Body of pancreas (tissue), 4 donors: ENCODE results near the gene TADA2A. TPM values are rescaled to one million over a fixed set of nuclear protein-coding genes. Genes with fewer than 3 reads are reported as not detected.

ENCODE experiments used
- ATAC-seq: fragments of 150-250 bp; one replicate; pipeline ENCODE4 v1.9.1; 2016
- DNase-seq, 4 donors: peaks; one replicate each; pipeline ENCODE4 v3.0.0-alpha.2; 2019
- H3K27ac ChIP-seq, 4 donors: fragments of 200-600 bp; sonication (generic); 1 replicate in 3 of 4; 2 replicates in 1 of 4; pipeline versions ENCODE4 v1.5.1 to v1.6.1; 2016 to 2019; ENCODE audit warnings: mild to moderate bottlenecking in 1 of 4, mixed read lengths in 1 of 4, moderate library complexity in 1 of 4
- H3K27me3 ChIP-seq, 2 donors: fragments of 200-600 bp; sonication (generic); one replicate each; pipeline ENCODE4 v1.6.0; 2016; ENCODE audit warnings: mild to moderate bottlenecking in 1 of 2
- H3K36me3 ChIP-seq, 2 donors: fragments of 200-600 bp; sonication (generic); replicated peaks in 1 of 2; 2 replicates each; pipeline ENCODE4 v1.5.1; 2016; ENCODE audit warnings: low read depth in 2 of 2; ENCODE audit not compliant: insufficient read depth in 1 of 2
- H3K4me1 ChIP-seq: fragments of 200-600 bp; sonication (generic); one replicate; pipeline ENCODE4 v1.6.0; 2016
- H3K4me3 ChIP-seq, 2 donors: fragments of 200-600 bp; sonication (generic); 1 replicate in 1 of 2; 2 replicates in 1 of 2; pipeline ENCODE4 v1.5.1; 2016 to 2019
- H3K9me3 ChIP-seq, 3 donors: fragments of 200-600 bp; sonication (generic); 1 replicate in 2 of 3; 2 replicates in 1 of 3; pipeline ENCODE4 v1.5.1; 2016
- CTCF ChIP-seq, 7 experiments: fragments of 450-650 bp in 4 of 7; fragments of 200-600 bp in 3 of 7; sonication (generic) in 3 of 7; IDR thresholded peaks; one replicate each; pipeline ENCODE4 v1.5.1; 2016 to 2019; ENCODE audit warnings: antibody characterized with exemption in 7 of 7
- POLR2A ChIP-seq, 3 donors: fragments of 450-650 bp; IDR thresholded peaks; one replicate each; pipeline ENCODE4 v1.6.1; 2016; ENCODE audit warnings: antibody characterized with exemption in 3 of 3, mild to moderate bottlenecking in 2 of 3
- WGBS, 2 donors: methylation state at CpG; one replicate each; pipeline ENCODE4 v1.1.5; 2017; 5-methylcytosine and 5-hydroxymethylcytosine counted together
- intact Hi-C: fragments of 100-400 bp; cut with DNase I; formaldehyde crosslinking; loops from one replicate; pipeline ENCODE4 v1.15.1; 2023
- total RNA-seq, 2 donors: library from RNA; depleted of rRNA; stranded (reverse); fragments of >200 nt; gene quantifications; one replicate each; pipeline ENCODE4 v1.1.0, GENCODE V29; 2016

TADA2A gene
- total RNA-seq, 2 donors from 2014 or later = 9.9 to 13.5 TPM

GRCh38 chr17:37385474-37385990, 21.2 kb upstream of the TADA2A start:
- intact Hi-C loops = no loop called here
- no peaks in the 10 kb centered on the region for H3K27me3 ChIP-seq
- TF ChIP-seq POLR2A (IDR thresholded peaks at IDR 0.05) (no peak), CTCF (IDR thresholded peaks at IDR 0.05) (no peak)
- no peaks in the 10 kb centered on the region for H3K4me1 ChIP-seq
- H3K27ac ChIP-seq = no peak overlapping the region
- no peak for ATAC-seq
- H3K9me3 ChIP-seq = no peaks in the 10 kb centered on the region
- H3K36me3 ChIP-seq = no peaks in the 10 kb centered on the region
- no peak for DNase-seq
- H3K4me3 ChIP-seq = no peak overlapping the region

GRCh38 chr17:37386462-37386861, 20.2 kb upstream of the TADA2A start:
- H3K36me3 ChIP-seq = no peaks in the 10 kb centered on the region
- intact Hi-C loops = no loop called here
- WGBS, 2 donors = 89% methylated on average over 5 of the region's 5 CpGs
- no peaks in the 10 kb centered on the region for H3K9me3 ChIP-seq
- TF ChIP-seq CTCF (IDR thresholded peaks at IDR 0.05) = no peak
- no peak for TF ChIP-seq POLR2A (IDR thresholded peaks at IDR 0.05)
- H3K4me1 ChIP-seq = no peaks in the 10 kb centered on the region
- H3K4me3 ChIP-seq = no peak overlapping the region
- H3K27ac ChIP-seq = no peak overlapping the region
- no peaks in the 10 kb centered on the region for H3K27me3 ChIP-seq
- DNase-seq = no peak
- no peak for ATAC-seq

GRCh38 chr17:37388266-37388665, 18.4 kb upstream of the TADA2A start:
- Histone ChIP-seq H3K4me3 (no peak overlapping the region), H3K4me1 (peaks cover 7% of the 10 kb centered on the region), H3K9me3 (no peaks in the 10 kb centered on the region), H3K27me3 (no peaks in the 10 kb centered on the region), H3K27ac (no peak overlapping the region), H3K36me3 (no peaks in the 10 kb centered on the region)
- WGBS, 2 donors = 84 to 98% methylated on average over 3 of the region's 3 CpGs
- DNase-seq (no peak), ATAC-seq (no peak)
- TF ChIP-seq CTCF (IDR thresholded peaks at IDR 0.05) (no peak), POLR2A (IDR thresholded peaks at IDR 0.05) (no peak)
- intact Hi-C loops = no loop called here

GRCh38 chr17:37389160-37389559, 17.5 kb upstream of the TADA2A start:
- Histone ChIP-seq H3K4me3 (no peak overlapping the region), H3K27ac (no peak overlapping the region), H3K4me1 (peaks cover 7% of the 10 kb centered on the region), H3K27me3 (no peaks in the 10 kb centered on the region), H3K36me3 (no peaks in the 10 kb centered on the region), H3K9me3 (no peaks in the 10 kb centered on the region)
- DNase-seq = no peak
- intact Hi-C loops = no loop called here
- 90 to 98% methylated on average over 4 of the region's 4 CpGs for WGBS, 2 donors
- TF ChIP-seq POLR2A (IDR thresholded peaks at IDR 0.05) = no peak
- no peak for TF ChIP-seq CTCF (IDR thresholded peaks at IDR 0.05)
- no peak for ATAC-seq

GRCh38 chr17:37391146-37391545, 15.5 kb upstream of the TADA2A start:
- TF ChIP-seq POLR2A (IDR thresholded peaks at IDR 0.05) (no peak), CTCF (IDR thresholded peaks at IDR 0.05) (no peak)
- DNase-seq = no peak
- intact Hi-C loops = no loop called here

More at GRCh38 chr17:37391146-37391545, 15.5 kb upstream of the TADA2A start:
- H3K36me3 ChIP-seq = no peaks in the 10 kb centered on the region
- no peak overlapping the region for H3K4me3 ChIP-seq
- no peaks in the 10 kb centered on the region for H3K9me3 ChIP-seq
- H3K27me3 ChIP-seq = no peaks in the 10 kb centered on the region
- no peak for ATAC-seq
- no peak overlapping the region for H3K27ac ChIP-seq
- WGBS, 2 donors = 90 to 92% methylated on average over 6 of the region's 6 CpGs
- peaks cover 7% of the 10 kb centered on the region for H3K4me1 ChIP-seq
